Mesothelial cell of epicardium (in vitro differentiated cells): ENCODE measurements around the gene FAM53B. TPM values are rescaled to one million over a fixed set of nuclear protein-coding genes. Genes with fewer than 3 reads are reported as not detected.
A peak's percentile ranks its signal among the peaks of the same experiment; 100 is the strongest.

ENCODE experiments used
- DNase-seq, 2 experiments: peaks; one replicate each; pipeline ENCODE4 v3.0.0; 2021; ENCODE audit warnings: low spot score in 2 of 2; ENCODE audit not compliant: unreplicated experiment in 2 of 2
- H3K27ac Mint-ChIP-seq: 2 replicates; pipeline ENCODE4 v1.8.0; 2021; ENCODE audit warnings: mixed read lengths
- H3K27me3 Mint-ChIP-seq: 2 replicates; pipeline ENCODE4 v1.8.0; 2021; ENCODE audit warnings: low read depth, mixed read lengths
- H3K36me3 Mint-ChIP-seq: 2 replicates; pipeline ENCODE4 v1.8.0; 2021; ENCODE audit warnings: mixed read lengths
- H3K4me1 Mint-ChIP-seq: 2 replicates; pipeline ENCODE4 v1.8.0; 2021; ENCODE audit warnings: mixed read lengths
- H3K4me3 Mint-ChIP-seq: 2 replicates; pipeline ENCODE4 v1.8.0; 2021; ENCODE audit warnings: mild to moderate bottlenecking, moderate library complexity, mixed read lengths
- H3K9me3 Mint-ChIP-seq: 2 replicates; pipeline ENCODE4 v1.8.0; 2021; ENCODE audit warnings: mixed read lengths
- CTCF ChIP-seq: fragments of 200-600 bp; sonication (generic); IDR thresholded peaks from one replicate; pipeline ENCODE4 v1.5.0; 2021; ENCODE audit warnings: antibody characterized with exemption; ENCODE audit not compliant: unreplicated experiment
- total RNA-seq: library from RNA; stranded (reverse); gene quantifications from 3 replicates; pipeline ENCODE4 v1.2.1, GENCODE V29; 2021

FAM53B gene
- total RNA-seq, 1 donor from 2014 or later: 42.0 TPM

- Mint-ChIP-seq H3K9me3 (no peaks in the 10 kb centered on the region), H3K27ac (no peak overlapping the region), H3K36me3 (no peaks in the 10 kb centered on the region), H3K4me1 (peaks cover 13% of the 10 kb centered on the region), H3K4me3 (no peak overlapping the region), H3K27me3 (no peaks in the 10 kb centered on the region)
- DNase-seq: no peak
- no peak for TF ChIP-seq CTCF
These were observed 136.5 kb downstream of the FAM53B start for GRCh38 chr10:124607693-124608092.

- Mint-ChIP-seq H3K9me3 (no peaks in the 10 kb centered on the region), H3K4me1 (peaks cover 11% of the 10 kb centered on the region), H3K36me3 (no peaks in the 10 kb centered on the region), H3K4me3 (no peak overlapping the region), H3K27ac (peak overlapping the region; percentile 25), H3K27me3 (no peaks in the 10 kb centered on the region)
- TF ChIP-seq CTCF: no peak
- DNase-seq: no peak
These were observed 137.4 kb downstream of the FAM53B start for GRCh38 chr10:124606822-124607221.

GRCh38 chr10:124605856-124606812 lies 138.0 kb downstream of the FAM53B start:
- Mint-ChIP-seq H3K4me1 (peaks cover 11% of the 10 kb centered on the region), H3K9me3 (no peaks in the 10 kb centered on the region), H3K27me3 (no peaks in the 10 kb centered on the region), H3K36me3 (no peaks in the 10 kb centered on the region), H3K27ac (no peak overlapping the region), H3K4me3 (no peak overlapping the region)
- TF ChIP-seq CTCF: no peak
- DNase-seq: no peak

GRCh38 chr10:124605481-124605855 lies 138.7 kb downstream of the FAM53B start:
- no peak overlapping the region for H3K4me3 Mint-ChIP-seq
- H3K27me3 Mint-ChIP-seq: no peaks in the 10 kb centered on the region
- no peak overlapping the region for H3K27ac Mint-ChIP-seq
- no peak for TF ChIP-seq CTCF
- H3K9me3 Mint-ChIP-seq: no peaks in the 10 kb centered on the region
- peaks cover 11% of the 10 kb centered on the region for H3K4me1 Mint-ChIP-seq
- H3K36me3 Mint-ChIP-seq: no peaks in the 10 kb centered on the region
- DNase-seq: no peak

- peaks cover 11% of the 10 kb centered on the region for H3K4me1 Mint-ChIP-seq
- H3K36me3 Mint-ChIP-seq: no peaks in the 10 kb centered on the region
- no peak for TF ChIP-seq CTCF
- H3K27ac Mint-ChIP-seq: no peak overlapping the region
- no peak overlapping the region for H3K4me3 Mint-ChIP-seq
- DNase-seq: no peak
- no peaks in the 10 kb centered on the region for H3K9me3 Mint-ChIP-seq
- H3K27me3 Mint-ChIP-seq: no peaks in the 10 kb centered on the region
These were observed 139.2 kb downstream of the FAM53B start for GRCh38 chr10:124605001-124605370.
